ENCODE data around the gene PTPRN2. TPM values are rescaled to one million over a fixed set of nuclear protein-coding genes. Genes with fewer than 3 reads are reported as not detected.

Gene PTPRN2
- polyA plus RNA-seq, 1 experiment, result 0.31 TPM

- no peak for TF ChIP-seq CTCF (IDR thresholded peaks at IDR 0.05; ENCODE audit: insufficient read depth, low read depth, low read length)
- H3K4me3 ChIP-seq (ENCODE audit: low read depth, low read length), result no peak overlapping the region
- no peaks in the 10 kb centered on the region for H3K27me3 ChIP-seq (ENCODE audit: control insufficient read depth, insufficient read depth, low read length)
- no peak for DNase-seq (ENCODE audit: low read depth)
- ChIA-PET POLR2A (no interaction called here), CTCF (no interaction called here)
- no peaks in the 10 kb centered on the region for H3K36me3 ChIP-seq (ENCODE audit: control insufficient read depth, insufficient read depth, low read length)
These were observed 533.5 kb downstream of the PTPRN2 start for GRCh38 chr7:158054081-158054480.

GRCh38 chr7:158053183-158053915, 534.3 kb downstream of the PTPRN2 start:
- POLR2A ChIA-PET, result no interaction called here

GRCh38 chr7:158052381-158053060, 535.1 kb downstream of the PTPRN2 start:
- H3K36me3 ChIP-seq (ENCODE audit: control insufficient read depth, insufficient read depth, low read length), result no peaks in the 10 kb centered on the region
- no peaks in the 10 kb centered on the region for H3K27me3 ChIP-seq (ENCODE audit: control insufficient read depth, insufficient read depth, low read length)
- H3K4me3 ChIP-seq (ENCODE audit: low read depth, low read length), result no peak overlapping the region
- CTCF ChIA-PET, result no interaction called here
- no peak for TF ChIP-seq CTCF (IDR thresholded peaks at IDR 0.05; ENCODE audit: insufficient read depth, low read depth, low read length)
- POLR2A ChIA-PET, result no interaction called here
- no peak for DNase-seq (ENCODE audit: low read depth)

More at GRCh38 chr7:158053183-158053915, 534.3 kb downstream of the PTPRN2 start:
- no peaks in the 10 kb centered on the region for H3K36me3 ChIP-seq (ENCODE audit: control insufficient read depth, insufficient read depth, low read length)
- no peak overlapping the region for H3K4me3 ChIP-seq (ENCODE audit: low read depth, low read length)
- CTCF ChIA-PET, result no interaction called here
- TF ChIP-seq CTCF (IDR thresholded peaks at IDR 0.05; ENCODE audit: insufficient read depth, low read depth, low read length), result no peak
- H3K27me3 ChIP-seq (ENCODE audit: control insufficient read depth, insufficient read depth, low read length), result no peaks in the 10 kb centered on the region
- no peak for DNase-seq (ENCODE audit: low read depth)

- DNase-seq (ENCODE audit: low read depth), result no peak
- CTCF ChIA-PET, result no interaction called here
- no peak for TF ChIP-seq CTCF (IDR thresholded peaks at IDR 0.05; ENCODE audit: insufficient read depth, low read depth, low read length)
- no peak overlapping the region for H3K4me3 ChIP-seq (ENCODE audit: low read depth, low read length)
- H3K36me3 ChIP-seq (ENCODE audit: control insufficient read depth, insufficient read depth, low read length), result no peaks in the 10 kb centered on the region
- POLR2A ChIA-PET, result no interaction called here
- H3K27me3 ChIP-seq (ENCODE audit: control insufficient read depth, insufficient read depth, low read length), result no peaks in the 10 kb centered on the region
These were observed 535.8 kb downstream of the PTPRN2 start for GRCh38 chr7:158051776-158052175.

GRCh38 chr7:158050978-158051651, 536.5 kb downstream of the PTPRN2 start:
- POLR2A ChIA-PET, result no interaction called here
- DNase-seq (ENCODE audit: low read depth), result no peak
- TF ChIP-seq CTCF (IDR thresholded peaks at IDR 0.05; ENCODE audit: insufficient read depth, low read depth, low read length), result no peak
- Histone ChIP-seq H3K4me3 (ENCODE audit: low read depth, low read length) (no peak overlapping the region), H3K27me3 (ENCODE audit: control insufficient read depth, insufficient read depth, low read length) (no peaks in the 10 kb centered on the region), H3K36me3 (ENCODE audit: control insufficient read depth, insufficient read depth, low read length) (no peaks in the 10 kb centered on the region)
- CTCF ChIA-PET, result no interaction called here

Data from BJ (cell line).